Measurements from ENCODE around the gene L3MBTL4.

- TF ChIP-seq POLR2A (IDR thresholded peaks at IDR 0.05) = no peak
- TF ChIP-seq POLR2AphosphoS5 (IDR thresholded peaks at IDR 0.05) = no peak
Observed at GRCh38 chr18:5967666-5968065, 447.0 kb downstream of the L3MBTL4 start.
